HG02571 (cell line): ENCODE measurements around the gene FMN1.

Experiments
- ATAC-seq: cut with Tn5 transposase; IDR thresholded peaks from one replicate; pipeline ENCODE4 v1.9.1; 2021; ENCODE audit warnings: mild to moderate bottlenecking, moderate library complexity; ENCODE audit not compliant: unreplicated experiment

Gene FMN1

DNA sequence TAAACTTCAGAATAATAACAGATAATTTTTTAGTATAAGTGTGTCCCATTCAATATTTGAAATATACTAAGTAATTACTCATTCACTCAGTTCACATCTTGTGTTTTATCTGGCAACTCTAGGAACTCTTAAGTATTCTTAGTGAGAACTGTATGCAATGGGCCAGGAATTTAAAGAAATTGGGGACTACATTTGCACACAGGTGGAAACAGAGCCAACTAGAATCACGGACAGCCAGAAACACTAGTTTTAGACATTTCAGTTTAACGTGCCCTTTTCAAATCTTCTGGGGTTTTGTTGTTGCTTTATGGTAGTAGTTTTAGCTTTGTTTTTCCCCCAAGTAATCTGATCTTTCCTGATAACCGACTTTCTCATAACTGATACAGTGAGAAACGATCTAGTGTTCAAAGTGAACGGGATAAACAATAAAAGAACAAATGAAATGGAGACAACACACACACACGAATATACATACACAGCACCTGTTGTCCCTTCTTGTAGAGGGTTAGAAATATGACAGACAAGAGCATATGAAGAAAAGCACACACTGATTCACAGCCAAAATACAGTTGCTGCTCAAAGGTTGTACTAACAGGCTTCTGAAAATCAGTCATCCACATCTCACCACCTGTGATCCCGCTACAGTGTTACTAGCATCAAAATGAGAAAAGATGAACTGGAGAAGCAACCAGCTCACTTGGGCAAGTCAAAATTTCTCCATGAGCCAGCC, 167.0 kb downstream of the FMN1 start:
- no peak for ATAC-seq

DNA sequence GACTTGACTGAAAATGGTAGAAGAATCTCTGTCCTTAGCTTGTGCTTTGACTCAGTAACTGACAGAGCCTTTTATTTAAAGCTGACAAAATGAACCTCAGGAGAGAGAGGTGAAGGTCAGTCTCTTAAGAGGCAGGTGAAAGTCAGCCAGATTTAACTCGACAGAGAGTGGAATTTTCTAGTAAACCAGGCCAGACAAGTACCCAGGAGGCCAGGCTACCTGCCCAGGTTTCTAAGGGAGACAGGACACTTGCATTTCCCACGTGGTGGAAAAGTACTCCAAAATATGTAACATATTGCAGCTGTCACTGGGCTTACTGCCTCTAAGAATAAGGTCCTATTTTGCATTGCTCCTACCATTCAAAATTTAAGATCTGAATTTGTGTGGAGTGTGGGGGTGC, 167.9 kb downstream of the FMN1 start:
- ATAC-seq, result no peak

DNA sequence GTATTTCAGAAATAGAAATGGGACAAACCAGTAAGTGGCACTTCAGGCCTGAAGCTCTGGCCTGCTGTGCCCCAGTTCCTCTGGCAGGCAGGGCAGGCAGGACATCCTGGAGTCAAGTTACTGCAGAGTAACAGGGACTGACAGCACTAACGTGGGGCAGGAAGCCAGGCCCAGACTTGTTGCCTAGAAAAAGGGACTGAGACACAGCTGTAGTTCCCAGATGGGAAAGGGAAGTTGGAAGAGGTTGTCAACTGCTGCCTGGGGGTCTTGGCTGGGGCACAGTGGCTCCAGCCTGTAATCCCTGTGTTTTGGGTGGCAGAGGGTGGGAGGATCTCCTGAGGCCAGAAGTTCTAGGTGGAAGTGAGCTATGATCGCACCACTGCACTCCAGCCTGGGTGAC, 171.9 kb downstream of the FMN1 start:
- no peak for ATAC-seq

DNA sequence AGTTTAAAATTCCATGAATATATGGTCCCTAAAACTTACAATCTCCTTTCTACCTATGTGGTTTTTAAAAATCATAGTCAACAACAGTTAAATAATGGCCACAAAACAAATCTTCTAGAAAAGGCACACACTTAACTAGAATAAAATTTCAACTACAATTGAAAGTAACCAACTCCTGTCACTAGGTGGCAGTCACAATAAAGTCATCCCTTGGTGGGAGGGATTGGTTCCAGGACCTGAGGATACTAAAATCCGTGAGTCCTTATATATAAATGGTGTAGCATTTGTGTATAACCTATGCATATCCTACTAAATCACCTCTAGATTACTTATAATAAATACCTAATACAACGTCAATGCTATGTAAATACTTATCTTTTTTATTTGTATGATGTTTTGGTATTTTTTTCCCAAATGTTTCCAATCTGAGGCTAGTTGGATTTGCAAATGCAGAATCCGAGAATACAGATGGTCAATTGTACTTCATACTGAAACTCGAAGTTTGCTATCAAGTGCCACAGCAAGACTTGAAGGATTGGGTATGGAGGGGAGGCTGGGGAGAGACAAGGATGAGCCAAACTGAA, 172.6 kb downstream of the FMN1 start:
- no peak for ATAC-seq

DNA sequence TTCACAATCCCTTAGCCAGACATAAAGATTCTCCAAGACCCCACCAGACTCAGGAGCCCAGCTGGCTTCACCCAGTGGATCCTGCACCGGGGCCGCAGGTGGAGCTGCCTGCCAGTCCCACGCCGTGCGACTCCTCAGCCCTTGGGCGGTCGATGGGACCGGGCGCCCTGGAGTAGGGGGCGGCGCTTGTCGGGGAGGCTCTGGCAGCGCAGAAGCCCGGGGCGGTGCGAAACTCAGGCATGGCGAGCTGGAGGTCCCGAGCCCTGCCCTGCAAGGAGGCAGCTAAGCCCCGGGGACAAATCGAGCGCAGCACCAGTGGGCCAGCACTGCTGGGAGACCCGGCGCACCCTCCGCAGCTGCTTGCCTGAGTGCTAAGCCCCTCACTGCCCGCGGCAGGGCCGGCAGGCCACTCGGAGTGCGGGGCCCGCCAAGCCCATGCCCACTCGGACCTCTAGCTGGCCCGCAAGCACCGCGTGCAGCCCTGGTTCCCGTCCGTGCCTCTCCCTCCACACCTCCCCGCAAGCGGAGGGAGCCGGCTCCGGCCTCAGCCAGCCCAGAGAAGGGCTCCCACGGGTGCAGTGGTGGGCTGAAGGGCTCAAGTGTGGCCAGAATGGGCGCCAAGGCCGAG, 175.0 kb downstream of the FMN1 start:
- no peak for ATAC-seq

DNA sequence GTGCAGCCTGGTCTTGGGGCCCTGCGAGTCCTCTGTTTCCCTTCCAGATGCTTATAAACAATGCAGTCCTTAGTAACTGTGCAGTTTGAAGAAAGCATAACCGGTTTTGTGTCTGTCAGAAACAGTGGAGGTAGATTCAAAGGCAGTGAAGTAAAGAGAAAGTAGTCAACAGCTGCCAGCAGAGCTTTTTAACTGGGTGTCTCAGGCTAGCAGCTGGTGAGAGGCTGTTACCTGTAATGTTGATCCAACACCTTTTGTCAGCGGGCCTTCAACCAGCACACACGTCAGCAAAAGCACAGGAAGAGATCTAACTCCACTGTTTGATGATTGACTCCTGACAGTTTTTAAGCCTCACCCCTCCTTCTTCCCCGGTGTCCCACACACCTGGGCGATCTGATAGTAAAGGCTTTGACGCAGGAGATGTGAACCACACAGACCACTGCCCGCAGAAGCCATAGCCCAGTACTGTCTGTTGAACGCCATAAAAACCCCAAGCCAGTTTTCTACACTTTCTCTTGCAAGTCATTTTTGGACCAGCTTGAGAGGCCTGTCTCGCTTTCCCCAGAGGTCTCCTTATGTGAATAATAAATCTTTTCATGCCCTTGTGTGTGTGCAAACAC, 178.0 kb downstream of the FMN1 start:
- no peak for ATAC-seq

DNA sequence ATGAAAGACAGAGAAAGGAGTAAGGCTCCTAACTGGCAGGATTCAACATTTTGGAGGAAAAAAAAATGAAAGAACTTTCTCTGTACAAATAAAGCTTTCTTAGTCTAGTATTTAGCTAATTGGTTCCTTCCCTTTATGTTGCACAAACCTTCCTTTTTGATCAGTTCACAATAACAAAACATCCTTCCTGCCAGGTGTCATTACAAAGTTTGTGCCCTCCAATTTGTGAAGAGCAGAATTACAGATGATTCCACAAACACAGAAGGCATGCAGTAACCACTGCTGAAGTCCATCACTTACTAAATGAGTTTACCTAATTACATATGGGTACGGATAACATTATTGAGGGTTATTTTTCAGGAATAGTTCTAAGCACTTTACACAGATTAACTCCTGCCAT, 179.9 kb downstream of the FMN1 start:
- no peak for ATAC-seq

DNA sequence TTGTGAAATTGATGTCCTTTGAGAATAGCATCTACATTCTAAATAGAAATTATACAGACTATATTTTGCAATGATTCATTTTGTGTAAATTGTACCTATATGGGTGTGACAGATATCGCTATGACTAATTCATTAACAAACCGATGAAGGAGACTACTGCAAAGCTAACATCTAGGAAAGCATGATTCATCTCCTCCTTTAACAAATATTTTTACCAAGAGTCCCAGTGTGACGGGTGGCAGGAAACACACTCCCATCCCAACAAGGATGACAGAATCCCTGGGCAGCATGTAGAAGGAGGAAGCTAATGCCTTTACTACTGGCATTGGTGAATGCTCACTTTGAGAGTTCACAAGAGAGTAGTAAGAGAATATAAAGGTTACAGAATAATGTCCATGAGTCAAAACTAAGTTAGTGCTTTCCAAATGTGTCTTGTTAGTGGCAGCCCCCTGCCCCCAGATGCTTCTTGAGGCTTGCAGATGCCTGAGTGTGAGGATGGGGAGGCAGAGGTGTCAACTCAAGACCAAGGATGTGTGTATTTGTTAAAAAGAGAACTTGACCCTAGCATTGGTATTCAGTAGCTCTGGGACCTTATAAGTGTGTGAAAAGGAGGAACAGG, 180.6 kb downstream of the FMN1 start:
- ATAC-seq, result no peak

DNA sequence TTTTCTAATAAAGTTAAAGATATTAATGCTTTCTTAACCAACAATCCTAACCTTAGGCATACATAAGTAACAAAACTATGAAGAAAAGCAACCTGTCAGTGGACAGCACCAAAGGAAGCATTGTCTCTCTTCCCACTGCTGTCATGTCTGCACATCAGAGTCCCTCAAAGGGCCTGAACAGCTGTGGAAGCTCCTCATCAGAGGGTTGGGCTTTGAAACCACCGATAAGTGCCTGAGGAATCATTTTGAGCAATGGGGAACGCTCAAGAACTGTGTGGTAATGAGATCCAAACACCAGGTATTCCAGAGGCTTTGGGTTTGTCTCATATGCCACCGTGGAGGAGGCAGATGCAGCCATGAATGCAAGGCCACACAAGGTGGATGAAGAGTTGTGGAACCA, 182.5 kb downstream of the FMN1 start:
- ATAC-seq, result no peak

DNA sequence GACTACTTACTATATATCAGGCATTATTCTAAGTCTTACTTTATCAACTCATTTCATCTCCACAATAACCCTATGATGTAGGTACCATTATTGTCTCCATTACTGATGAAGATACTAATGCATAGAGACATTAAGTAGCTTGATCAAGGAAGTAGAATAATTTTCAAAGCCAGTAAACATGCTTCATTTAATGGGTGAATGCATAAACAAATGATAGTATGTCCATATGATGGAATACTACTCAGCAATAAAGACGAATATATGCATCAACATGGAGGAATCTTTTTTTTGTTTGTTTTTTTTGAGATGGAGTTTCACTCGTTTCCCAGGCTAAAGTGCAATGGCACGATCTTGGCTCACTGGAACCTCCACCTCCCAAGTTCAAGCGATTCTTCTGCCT, 184.9 kb downstream of the FMN1 start:
- no peak for ATAC-seq

DNA sequence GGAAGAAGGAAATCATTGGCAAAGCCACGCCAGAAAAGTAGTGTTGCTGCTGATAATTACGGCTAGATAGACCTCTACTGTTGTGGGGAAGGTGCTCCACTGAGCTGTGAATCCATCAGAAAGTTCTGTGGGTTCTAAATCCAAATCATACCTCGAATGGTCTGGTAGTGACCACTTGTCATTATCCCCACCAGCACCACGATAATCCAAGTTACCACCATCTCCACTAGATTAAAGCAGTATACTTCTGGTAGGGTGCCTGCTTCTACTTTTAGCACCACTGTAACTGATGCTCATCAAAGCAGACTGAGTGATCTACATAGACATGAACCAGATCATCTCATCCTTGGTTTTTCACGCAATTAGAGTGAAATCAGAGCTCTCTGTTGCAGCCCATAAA, 185.5 kb downstream of the FMN1 start:
- ATAC-seq, result no peak

DNA sequence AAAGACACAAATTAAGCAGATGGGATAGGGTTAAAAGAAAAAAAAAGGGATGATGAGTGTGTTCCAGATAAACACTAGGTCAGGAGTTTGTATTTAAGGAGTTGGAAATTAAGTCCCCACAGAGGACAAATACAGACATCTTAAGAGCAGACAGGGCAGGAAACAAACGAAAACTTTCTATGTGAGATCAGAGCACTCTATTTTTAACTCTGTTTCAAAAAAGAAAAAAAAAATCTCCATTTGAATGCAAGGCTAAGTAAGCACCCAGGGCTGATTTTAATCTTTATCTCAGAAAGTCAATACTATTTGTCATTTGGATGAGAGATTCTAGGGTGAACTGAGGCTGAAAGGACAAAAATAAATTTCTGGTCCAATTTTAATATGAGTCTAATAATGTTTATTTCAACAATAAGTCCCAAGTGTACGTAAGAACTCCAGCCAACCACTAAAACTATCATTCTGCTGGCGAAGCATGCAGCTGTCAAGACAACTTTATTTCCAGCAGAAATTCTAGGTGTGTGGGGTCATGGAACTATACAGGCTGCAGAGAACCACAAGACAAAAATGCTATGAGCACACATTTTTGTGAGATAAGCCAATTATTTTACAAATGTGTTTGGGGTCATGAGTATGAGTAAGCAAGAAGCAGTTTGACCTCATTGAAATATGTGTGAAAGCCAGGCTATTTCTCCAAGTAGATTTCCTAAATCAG, 186.1 kb downstream of the FMN1 start:
- no peak for ATAC-seq

DNA sequence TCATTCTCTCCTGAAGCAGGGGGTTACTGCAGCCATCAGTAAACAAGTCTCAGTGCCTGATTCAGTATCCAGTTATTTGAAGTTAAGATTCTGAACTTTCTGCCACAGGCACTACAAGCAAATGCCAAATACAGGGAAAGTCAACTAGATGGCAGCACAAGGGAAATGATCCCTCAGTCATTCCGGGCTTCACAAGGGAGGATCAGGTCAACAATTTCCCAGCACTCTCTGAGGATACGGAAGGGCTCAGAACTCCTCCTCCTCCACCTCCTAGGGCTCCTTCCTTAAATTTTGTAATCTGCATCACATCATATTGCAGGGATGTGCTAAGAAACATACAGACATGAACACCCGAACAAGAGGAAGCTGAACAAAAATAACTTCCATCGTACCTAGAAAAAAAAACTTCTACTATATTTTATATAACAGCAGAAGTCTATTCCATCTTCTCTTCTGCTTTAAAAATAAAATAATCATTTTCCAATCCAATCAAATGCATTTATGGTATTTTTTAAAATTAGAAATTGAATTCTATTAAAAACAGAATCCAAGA, 187.1 kb downstream of the FMN1 start:
- no peak for ATAC-seq

DNA sequence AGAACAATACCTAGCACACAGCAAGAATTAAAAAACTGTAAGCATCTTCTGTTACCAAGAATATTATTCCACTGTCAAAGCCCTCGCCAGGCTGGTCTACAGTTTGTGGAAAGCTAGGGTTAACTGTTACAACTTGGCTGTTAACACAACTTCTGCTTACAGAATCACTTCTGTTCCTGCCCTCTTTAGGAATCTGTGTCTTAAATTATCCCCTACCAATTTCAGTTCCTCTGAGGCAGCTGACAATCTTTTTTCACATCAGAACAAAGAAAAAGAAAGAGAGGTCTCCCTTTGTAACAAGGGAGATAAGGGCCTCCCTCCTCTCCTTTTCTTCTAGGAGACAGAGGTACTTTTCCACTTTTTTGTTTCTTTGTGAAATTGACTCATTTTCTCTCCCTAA, 188.9 kb downstream of the FMN1 start:
- no peak for ATAC-seq

DNA sequence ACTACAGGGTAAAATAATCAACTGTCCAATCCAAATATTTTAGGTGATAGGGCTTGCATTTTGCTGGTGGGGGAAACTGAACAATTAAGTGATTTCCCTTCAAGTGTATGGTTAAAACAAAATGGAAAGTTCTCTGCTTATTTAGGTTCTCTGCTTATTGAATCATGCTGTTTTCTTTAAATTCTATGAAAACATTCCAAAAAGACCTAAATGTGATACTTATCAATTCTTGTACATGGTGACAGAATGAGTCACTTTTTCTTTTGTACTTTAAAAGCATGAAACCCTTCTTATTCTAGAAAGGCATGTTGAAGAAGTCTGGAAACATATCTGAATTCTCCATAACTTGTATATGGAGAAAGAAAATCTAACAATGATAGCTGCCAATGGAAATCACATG, 192.6 kb downstream of the FMN1 start:
- no peak for ATAC-seq

DNA sequence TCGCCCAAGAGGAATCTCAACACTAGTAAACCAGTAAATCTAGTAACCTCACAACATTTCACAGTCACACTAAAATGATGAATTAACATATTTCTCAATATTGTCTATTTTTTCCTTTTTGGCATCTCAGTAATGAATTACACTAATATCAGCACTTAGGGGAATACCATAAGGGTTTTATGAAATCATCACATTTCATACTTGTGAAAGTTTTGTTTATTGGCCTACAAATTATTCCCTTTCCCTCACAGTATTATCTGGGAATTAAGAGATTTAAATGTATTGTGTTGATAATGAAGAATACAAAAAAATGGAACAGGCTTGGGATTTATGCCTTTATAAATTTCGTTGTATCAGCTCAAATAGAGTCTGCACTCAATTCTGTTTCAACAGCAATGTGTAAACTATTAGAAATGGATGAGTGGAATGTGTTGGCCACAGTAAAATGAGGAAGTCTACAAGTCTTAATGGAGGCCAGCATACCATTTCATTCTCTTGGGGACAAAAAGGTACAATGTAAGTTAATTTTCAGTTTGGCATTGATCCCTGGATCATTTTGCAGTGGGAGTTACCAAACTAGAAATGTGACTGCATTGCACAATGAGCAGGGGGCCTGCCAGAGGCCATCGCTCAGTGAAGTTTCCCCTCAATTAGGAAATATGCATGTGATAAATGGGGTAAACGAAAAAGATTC, 195.4 kb downstream of the FMN1 start:
- ATAC-seq, result no peak

DNA sequence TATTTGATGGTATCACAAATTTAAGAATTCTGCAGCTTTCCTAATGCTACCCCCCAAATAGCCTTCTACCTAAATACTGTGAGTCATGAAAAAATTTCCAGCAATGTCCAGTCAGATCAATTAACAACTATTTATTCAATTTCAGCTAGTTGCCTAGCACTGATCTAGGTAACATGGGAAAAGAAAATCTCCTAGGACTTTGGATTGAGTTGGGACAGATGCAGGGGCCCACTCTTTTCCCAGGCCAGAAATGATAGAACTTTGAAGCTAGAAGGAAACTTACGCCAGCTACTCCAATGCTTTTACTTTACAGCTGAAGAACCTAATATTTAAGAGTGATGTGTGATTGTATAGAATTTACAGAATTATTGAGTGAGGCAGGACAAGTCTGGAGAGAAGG, 196.3 kb downstream of the FMN1 start:
- no peak for ATAC-seq

DNA sequence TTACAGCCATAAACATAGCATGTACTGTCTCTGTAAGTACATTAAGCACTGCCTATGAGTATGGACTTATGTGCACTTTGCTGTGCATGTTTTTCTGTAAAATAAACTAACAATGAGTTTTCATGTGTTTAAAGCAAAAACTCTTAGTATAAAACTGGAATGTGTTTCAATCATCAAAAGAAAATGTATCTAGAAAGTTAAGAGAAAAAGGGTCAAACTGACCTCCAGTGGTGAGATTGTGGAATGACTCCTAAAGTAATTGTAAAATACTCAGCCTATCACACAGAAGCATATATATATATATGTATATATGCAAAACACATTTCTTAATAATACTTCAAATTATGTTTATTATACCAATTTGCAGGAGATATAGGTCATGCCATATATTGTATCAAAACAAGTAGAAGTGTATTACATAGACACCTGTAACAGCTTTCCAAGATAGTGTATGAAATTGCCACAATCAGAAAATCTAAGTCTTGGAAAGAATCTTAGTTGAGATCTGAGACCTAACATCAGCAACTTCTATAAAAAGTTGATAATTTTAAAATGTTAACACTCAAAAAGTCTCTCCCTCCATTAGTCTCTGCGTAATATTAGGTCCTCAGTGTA, 199.6 kb downstream of the FMN1 start:
- ATAC-seq, result no peak

DNA sequence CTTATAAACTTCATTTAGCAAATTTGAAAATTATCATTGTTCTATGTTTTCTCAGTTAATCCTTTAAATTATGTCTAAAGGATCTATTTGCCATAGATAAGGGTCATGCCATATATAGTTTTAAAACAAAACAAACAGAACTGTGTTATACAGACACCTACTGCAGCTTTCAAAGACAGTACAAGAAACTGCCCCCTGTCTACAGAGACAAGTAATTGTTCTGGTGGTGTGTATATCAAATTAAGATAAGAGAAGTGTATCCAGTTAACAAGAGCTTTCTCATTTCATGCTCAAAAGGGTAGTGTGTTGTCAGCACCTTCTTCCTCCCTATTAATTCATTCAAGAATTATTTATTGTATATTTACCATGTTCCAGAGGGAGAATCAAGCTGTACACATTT, 201.2 kb downstream of the FMN1 start:
- ATAC-seq, result no peak

DNA sequence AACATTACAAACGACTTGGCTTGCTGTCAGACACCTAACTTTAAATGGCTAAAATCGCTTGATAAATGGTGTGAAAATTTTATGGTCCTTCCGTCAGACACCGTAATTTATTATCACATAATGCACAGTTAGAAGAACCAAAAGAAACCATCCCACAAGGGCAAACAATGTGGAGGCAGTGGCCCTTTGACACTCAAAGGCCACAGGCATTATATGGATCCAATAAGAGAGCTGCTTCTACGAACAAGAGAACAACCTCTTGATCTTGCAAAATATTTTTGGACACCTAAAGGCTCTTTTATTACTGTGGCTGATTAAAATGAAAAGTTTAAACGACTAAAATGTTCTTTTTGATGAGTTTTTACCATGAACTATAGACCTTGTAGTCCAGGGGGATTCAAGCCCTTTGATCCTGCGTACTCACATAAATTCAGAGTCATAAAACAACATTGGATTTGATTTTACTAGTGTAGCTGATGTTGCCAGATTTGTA, 202.8 kb downstream of the FMN1 start:
- ATAC-seq, result no peak
